ENCODE data around the gene ZNF263. TPM values are rescaled to one million over a fixed set of nuclear protein-coding genes. Genes with fewer than 3 reads are reported as not detected.
"Not testable (repeated sequence)": the region's sequence is repeated elsewhere in the genome, so short reads cannot be mapped to it uniquely, and the experiment has no call there.

ZNF263 gene
- polyA plus RNA-seq, 12 donors, result 25.7 to 61.4 (median 28.3) TPM; not detected in 1

DNA sequence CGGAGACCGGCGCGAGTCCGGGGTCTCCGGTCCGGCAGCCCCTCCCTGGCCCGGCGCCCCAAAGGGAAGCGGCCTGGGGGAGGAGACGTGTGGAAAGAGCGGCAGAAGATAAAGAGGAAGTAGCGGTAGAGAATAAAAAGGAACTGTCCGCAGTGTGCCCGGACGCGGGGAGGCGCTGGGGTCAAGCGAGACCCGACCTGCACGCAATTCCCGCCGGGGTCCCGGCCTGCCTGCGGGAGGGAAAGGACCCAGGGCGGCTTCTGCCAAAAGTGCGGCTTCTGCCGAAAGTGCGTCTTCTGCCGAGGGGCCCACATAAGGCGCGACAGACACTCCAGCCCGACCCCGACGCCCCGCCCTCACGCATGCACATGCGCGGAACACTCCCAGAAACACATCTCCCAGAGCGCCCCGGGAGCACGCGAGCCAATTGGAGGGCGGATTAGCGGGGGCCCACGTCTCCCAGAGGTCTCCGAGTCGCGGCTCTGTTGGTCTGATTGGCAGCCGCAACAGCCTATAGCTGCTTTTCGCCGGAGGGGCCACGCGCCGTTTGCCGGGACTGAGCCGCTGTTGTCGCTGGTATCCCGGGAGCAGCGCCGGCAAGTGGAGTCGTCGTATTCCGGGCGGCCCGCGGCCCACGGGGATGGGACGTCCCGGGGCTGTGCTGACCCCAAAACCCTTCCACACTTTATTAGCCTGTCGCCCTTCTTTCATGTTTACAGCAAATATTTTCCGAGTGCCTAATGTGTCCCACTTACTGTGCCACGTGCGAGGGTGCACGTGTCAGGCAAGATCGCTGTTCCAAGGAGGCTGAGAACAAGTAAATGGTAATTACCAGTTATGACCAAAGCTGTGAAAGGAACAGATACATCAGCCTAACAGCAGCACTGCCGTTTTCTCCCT lies 18.9 kb upstream of the ZNF263 start:
- DNase-seq, result peak; percentile 96

DNA sequence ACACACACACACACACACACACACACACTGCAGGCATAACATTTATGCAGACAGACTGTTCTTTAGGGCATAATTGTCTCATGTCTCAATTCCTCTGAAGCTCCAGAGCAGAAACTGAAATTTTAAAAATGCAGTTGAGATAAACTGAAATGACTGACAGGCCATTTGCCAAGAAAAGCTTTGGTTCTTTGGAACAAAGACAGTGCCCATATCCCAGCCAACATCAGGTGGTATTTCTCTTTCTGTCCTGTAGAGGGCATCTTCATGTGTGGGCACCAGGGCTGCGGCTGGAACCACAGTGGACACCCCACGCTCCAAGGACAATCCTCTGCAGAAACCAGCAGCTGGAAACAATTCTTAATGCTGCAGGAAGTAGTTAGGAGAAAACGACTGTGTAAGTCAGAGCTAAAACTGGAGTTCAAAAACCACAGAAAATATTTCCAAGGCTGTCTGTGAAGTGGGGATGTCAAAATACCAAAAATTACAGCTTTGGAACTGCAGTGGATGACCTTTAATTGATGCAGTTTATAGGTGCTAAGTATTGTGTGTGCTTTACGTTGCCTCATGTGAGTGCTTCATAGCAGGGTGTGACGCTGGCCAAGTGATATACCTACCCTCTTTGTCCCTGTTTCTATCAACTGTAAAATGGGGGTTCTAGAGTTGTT lies 16.3 kb upstream of the ZNF263 start:
- DNase-seq, result no peak

DNA sequence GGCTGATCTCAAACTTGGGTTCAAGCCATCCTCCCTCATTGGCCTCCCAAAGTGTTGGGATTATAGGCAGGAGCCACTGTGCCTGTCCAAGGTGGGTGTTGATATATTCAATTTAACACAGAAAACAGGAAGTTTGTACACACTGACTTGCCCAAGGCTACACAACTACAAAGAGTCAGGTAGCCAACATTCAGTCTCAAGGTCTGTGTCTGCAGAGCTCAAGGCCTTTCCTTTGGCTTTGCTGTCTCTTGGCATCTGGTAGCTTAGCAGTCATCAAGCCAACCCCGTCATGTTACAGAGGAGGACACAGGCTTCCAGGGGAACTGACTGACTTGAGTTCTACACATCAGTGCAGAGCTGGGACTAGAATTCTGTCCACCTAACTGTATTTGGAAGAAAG lies 15.0 kb upstream of the ZNF263 start:
- DNase-seq, result no peak

DNA sequence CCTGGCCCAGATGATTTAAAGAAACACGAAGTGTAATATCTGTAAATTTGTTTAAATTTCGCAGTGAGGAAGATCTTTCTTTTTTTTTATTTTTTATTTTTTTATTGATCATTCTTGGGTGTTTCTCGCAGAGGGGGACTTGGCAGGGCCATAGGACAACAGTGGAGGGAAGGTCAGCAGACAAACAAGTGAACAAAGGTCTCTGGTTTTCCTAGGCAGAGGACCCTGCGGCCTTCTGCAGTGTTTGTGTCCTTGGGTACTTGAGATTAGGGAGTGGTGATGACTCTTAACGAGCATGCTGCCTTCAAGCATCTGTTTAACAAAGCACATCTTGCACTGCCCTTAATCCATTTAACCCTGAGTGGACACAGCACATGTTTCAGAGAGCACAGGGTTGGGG lies 12.6 kb upstream of the ZNF263 start:
- DNase-seq, result not testable (repeated sequence)

DNA sequence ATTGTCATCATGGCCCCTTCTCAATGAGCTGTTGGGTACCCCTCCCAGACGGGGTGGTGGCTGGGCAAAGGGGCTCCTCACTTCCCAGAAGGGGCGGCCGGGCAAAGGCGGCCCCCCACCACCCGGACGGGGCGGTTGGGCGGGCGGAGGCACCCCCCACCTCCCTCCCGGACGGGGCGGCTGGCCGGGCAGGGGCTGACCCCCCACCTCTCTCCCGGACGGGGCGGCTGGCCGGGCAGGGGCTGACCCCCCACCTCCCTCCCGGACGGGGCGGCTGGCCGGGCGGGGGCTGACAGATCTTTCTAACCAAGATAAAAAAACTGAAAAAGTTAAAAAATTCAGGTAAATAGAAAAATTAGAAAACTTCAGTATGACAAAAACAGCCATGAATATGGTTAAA lies 12.0 kb upstream of the ZNF263 start:
- DNase-seq, result not testable (repeated sequence)

DNA sequence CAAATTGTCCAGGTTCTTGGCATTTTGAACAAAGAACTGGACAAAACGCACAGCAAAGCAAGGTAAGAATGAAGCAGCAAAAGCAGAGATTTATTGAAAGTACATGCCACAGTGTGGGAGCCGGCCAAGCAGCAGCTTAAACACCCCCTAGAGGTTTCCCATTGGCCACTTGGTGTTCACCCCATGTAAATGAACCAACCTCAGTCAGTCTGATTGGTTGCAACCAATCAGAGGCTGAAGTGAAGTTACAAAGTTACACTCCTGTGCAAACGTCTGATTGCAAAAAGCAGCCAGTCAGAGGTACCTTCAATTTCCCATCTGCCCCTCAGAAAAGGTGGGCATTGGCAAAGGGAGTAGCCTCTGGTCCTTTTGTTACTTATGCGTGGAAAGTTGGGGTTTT lies 8.8 kb upstream of the ZNF263 start:
- DNase-seq, result no peak

DNA sequence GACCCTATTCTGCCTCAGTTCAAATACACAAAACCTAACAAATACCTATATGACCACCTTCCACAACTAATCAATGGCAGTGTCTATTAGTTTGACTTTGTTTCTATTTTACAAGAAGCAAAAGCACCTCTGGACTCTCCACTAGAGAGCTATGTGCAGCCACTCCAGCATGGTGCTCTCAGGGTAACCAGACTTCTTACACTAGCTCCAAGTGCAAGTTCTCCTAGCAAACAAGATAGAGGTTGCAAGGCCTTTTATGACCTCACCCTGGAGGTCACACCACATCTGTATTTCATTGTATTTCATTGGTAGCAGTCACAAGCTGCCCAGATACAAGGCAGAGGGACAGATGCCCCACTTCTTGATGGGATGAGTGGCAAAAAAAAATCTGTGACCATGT lies 8.3 kb upstream of the ZNF263 start:
- no peak for DNase-seq

DNA sequence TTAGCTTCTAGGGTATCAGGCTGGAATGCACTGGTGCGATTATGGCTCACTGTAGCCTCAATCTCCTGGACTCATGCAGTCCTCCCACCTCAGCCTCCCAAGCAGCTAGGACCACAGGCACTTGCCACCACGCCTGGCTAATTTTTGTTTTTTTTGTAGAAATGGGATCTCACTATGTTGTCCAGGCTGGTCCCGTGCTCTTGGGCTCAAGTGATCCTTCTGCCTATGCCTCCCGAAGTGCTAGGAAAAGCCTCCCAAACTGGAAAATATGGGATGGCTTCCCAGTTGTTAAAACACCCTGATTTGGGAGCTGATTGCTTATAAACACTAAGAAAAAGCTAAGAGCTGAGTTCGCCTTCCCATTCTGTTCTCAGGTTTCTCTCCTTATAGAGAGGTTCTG lies 6.6 kb upstream of the ZNF263 start:
- DNase-seq, result no peak

DNA sequence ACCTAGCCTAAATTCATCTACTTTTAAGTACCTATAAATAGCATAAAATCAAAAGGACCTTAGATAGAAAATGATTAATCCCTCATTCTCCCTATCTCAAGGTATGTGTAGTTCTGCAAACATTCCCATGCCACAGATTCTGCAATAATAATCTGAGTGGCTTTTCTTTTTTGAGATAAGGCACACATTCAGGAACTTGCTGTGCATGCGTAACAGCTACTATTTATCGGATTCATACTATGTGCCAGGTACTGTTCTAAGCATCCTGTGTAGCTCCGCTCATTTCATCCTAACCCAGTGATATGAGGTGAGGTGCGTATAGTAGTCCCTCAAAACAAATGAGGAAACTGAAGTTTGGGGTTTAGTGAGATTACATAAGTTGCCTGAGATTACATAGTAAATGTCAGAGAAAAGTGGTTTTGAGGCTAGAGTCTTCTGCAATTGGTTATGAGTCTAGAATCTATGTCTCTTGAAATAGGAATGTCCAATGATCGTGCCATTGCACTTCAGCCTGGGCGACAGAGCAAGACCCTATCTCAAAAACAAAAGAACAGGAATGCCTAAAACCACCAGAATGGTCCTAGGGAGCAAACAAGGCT lies 2.0 kb upstream of the ZNF263 start:
- DNase-seq, result no peak

DNA sequence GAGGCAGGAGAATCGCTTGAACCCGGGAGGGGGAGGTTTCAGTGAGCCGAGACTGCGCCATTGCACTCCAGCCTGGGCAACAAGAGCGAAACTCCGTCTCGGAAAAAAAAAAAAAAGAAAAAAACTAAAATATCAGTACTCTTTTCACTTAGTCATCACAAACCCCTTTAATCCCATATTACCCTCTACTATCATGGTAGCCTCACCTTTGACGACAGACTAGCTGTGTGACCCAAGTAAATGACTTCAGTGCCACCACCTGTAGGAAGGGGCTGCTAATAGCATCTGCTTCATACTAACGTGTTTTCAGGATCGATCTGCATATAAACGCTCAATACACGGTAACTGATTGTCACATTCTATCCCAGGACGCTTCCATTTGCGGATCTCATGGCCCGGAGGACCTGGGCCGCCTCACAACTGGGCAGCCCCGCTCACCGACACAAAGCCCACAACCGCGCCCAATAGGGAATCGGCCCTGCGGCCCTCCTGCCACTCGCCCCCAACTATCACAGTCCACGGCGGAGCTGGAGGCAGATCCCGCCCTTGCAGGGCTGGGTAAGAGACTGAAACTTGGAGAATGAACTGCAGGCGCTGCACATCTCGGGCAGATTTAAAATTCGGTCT lies 1.1 kb upstream of the ZNF263 start:
- no peak for DNase-seq

DNA sequence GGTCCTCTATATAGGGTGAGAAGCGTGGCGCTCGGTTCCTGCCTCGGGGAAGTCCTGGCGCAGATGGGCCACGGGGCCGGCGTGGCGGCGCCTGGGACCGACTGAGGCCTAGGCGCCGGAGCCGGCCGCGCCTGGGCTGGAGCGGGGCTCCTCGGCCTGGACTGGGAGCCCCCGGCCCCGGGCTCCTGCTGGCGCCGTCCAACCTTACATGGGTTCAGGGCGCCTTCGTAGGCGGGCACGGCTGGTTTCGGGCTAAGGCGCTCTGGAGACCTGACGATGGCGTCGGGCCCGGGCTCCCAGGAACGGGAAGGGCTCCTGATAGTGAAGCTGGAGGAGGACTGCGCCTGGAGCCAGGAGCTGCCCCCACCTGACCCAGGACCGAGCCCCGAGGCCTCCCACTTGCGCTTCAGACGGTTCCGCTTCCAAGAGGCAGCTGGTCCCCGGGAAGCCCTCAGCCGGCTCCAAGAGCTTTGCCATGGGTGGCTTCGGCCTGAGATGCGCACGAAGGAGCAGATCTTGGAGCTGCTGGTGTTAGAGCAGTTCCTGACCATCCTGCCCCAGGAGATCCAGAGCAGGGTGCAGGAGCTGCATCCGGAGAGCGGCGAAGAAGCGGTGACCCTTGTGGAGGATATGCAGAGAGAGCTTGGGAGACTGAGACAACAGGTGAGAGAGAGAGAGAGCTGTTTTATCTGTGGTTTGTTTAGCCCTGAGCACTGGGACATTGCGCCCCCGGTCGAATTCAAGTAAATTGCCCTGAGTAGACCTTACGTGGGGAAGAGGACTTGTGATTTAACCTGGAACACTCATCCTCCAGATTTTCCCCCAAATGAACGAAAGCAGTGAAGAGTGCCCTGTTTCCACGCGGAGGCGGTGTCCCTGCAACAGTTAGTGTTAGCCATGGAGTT lies 504 bp downstream of the ZNF263 start:
- no peak for DNase-seq

DNA sequence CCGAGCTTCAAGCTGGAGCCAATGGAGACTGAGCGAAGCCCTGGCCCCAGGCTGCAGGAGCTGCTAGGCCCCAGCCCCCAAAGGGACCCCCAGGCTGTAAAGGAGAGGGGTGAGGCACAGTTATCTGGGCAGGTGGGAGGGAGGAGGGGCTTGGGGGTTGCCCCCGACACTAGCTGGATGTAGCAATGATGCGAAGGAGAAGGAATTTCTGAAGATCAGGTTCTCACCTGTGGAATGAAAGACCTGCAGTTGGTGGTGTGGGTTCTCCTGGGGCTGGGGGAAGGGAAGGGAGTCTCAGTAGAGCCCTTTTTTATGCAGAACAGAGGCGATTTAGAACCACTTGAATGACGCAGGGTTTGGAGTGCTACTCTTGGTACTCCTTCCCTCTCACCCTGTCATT lies 1.8 kb downstream of the ZNF263 start:
- no peak for DNase-seq

DNA sequence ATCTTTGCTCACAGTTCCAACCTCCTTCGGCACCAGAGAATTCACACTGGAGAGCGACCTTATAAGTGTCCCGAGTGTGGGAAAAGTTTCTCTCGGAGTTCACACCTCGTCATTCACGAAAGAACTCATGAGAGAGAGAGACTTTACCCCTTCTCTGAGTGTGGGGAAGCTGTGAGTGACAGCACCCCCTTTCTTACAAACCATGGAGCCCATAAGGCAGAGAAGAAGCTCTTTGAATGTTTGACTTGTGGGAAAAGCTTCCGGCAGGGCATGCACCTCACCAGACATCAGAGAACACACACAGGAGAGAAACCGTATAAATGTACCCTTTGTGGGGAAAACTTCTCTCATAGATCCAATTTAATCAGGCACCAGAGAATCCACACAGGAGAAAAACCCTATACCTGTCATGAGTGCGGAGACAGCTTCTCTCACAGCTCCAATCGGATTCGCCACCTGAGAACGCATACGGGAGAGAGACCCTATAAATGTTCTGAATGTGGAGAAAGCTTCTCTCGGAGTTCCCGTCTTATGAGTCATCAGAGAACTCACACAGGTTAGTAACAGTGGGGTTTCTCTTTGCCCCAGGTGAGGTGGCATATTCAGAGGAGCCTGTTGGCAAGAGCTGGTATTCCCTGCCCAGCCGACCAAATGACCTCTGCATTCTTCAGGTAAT lies 6.8 kb downstream of the ZNF263 start:
- DNase-seq, result no peak

DNA sequence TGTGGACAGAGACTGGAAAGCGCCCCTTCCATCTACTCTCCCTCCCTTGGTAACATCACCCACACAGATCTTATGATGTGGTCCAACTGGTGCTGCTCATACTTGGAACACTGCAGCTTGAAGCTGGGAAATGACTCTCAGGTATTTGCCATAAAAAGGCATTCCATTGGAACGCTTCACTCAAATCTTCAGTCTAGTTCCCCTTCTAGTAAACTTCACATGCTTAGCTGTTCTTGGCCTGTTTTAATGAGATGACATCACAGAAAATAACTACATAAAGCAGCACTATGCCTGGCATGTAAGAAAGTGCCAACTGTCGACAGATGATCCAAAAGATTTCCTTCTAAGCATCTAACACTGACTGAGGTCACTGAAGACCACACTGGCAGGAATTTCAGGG lies 9.3 kb downstream of the ZNF263 start:
- DNase-seq, result no peak

DNA sequence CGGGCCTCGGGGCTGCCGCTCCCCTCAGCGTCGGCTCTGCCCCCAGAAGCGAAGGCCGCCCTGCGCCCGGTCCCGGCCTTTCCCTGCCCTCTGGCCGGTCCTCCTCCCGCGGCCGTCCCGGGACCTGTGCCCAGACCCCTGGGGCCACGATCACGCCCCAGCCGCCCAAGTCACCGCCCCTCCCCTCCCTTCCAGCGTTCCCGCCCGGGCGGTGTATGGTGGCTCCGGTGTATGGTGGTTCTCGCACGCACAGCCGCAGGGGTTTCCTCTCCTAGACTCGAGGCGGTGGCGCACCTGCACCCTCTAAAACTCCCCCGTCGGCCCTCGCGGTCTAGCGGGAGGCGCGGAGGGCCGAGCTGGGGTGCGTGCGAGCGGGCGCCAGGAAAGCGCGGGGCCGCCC lies 11.9 kb downstream of the ZNF263 start:
- no peak for DNase-seq

DNA sequence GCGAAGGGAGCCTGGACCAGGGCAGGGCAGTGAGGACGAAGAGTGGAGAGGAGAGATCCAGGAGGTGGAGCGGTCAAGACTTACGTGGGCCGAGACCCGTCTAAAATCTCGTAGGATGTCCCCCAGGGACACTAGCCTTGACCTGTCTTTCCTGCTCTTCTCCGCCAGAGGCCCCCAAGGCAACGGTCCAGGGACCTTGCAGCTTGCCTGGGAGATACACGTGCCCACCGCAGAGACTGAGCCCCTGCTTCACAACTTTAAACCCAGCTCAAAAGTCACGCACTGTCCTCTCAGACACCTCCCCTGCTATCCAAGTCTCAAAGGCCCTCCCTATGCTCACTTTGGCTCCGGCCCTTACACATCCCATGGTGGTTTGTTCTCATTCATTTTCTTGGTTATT lies 12.5 kb downstream of the ZNF263 start:
- DNase-seq, result no peak

DNA sequence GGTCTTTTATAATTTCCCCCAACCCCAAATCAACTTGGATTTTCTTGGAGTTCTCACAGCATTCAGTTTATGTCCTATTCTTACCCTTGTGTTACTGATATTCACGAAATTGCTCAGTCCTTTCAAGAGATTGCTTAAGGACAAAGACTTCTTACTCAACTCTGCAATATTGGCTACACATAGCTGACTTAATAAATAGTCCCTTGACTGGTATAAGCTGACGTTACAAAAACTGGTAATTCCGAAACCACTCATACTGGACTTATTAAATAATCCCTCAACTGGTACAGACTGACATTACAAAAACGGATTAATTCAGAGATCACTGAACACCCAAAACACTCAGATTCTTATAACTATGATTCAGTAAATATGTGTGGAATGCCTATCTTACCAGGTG lies 21.1 kb downstream of the ZNF263 start:
- DNase-seq, result no peak

DNA sequence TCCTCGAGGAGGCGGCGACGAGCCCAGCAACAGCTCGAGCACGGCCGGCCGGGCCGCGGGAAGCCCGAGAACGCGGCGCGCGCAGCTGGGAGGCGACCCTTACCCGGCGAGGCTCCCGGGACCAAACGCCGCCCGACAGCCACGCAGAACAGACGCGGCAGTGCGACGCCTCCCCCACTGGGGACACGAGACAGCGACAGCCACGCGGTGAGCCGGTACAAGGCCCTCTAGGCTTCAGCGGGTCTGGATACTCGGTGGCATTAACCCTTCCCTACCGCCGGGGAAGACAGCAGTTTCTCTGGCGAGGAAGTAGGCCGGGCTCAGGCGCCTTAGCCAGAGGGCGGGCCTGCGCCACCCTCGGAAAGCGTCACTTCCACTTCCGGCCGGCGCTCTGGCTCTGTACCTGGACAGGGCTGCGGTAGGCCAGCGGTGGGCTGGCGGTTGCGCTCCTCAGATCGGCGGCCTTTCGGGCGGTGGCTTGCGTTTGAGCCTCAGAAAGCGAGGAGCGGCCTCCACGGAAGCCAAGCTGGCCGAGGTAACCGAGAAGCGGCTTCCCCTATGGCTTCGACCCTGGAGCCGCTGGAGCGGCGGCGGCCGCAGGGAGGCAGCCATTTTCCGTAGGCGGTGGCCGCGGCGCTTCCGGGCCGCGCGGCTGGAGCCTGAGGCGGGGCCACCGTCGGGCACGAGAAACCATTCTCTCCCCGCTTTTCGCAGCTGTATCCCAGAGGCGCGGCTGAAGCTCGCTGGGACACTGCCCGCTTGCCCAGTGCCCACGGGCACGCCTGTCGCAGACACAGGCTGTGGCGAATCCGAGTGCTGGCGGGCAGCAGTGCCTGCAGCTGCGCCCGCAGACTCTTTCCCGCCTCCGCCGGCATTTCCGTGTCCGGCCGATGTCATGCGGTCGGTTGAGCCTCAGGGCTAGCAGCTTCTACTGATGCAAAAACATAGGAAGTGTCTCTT lies 22.1 kb downstream of the ZNF263 start, which contains the start of the genes TIGD7 and ZNF75A:
TIGD7 (minus strand) TSS at position 322 of the 960 bp plus-strand sequence. CDS start 4,816 bp downstream, outside the sequence.
ZNF75A (plus strand) TSS at position 389 of the 960 bp plus-strand sequence. CDS start 2,932 bp downstream, outside the sequence.
- DNase-seq, result peak; percentile 92

DNA sequence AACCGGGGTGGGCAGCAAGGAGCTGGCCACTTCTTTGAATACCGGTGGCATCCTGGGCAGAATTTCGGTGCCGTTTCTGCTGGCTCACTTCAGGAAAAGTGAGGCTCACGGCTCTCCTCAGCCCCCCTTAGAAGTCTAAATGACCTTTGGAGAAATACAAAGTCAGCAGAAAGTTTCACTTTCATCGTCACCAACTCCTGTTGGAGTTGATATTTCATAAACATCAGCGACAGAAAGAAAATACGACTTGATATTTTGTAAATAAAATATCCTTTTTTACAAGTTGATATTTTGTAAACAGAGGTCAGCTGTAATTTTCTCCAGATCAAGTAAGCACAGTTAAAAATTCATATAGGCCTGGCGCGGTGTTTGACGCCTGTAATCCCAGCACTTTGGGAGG lies 22.8 kb downstream of the ZNF263 start:
- no peak for DNase-seq

All from muscle of arm (tissue), 12 donors.